GM19240 (cell line): Measurements from ENCODE around the gene FAM13A.

Experiments
- DNase-seq: peaks from one replicate; pipeline ENCODE4 v3.0.0; 2011; ENCODE audit warnings: low spot score; ENCODE audit not compliant: insufficient read length

FAM13A gene

DNA sequence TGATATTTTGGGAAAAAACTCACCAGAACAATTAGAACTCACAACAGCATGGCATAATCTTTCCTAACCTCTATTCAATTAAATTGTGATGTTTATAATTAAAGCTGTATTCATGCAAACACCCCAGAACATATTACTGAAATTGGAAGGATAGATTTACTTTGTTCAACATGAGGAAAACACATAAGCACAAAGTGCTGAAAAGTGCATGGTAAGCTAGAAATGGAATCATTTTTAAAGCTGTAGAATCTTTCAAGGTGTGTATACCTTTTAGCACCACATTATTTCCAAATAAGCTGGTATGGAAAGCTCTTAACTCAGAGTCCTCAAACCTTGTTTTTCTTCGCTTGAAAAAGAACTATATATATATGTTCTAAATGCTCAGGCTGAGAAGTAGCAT, 268.6 kb downstream of the FAM13A start:
- no peak for DNase-seq

DNA sequence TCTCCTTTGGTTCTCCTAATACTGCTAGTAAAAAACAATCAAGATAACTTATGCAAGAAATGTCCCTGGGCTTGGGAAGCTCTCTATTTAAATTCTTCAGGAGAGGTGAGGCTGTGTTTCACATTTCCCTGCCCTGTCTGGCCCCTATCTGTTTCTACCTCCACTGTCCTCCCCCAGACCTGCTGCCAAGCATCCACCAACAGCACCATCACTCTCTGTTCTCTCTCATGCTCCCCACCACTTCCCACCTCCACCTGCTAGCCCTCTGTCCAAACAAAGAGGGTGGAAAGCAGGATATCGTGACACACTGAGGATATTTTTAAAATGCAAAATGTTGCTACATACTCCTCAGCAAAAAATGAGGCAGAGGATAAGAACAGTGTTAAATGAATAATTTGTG, 271.0 kb downstream of the FAM13A start:
- DNase-seq: no peak

DNA sequence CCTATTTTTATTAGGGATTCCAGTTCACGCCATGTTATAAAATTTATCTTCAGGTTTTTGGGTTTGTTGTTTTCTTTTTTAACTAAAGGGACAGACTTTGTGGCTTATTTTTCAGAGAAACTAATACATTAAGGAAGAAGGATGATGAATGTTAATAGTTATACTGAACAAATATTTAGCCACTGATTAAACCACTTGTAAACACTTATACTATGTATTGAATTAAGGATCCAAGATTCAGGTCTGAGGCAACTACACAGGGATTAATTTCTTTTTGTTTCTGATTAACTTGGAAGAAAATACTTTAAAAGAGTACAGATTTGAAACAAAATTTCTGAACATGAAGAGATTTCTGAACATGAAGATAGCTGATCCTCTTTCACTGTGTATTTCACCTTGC, 276.6 kb downstream of the FAM13A start:
- no peak for DNase-seq

DNA sequence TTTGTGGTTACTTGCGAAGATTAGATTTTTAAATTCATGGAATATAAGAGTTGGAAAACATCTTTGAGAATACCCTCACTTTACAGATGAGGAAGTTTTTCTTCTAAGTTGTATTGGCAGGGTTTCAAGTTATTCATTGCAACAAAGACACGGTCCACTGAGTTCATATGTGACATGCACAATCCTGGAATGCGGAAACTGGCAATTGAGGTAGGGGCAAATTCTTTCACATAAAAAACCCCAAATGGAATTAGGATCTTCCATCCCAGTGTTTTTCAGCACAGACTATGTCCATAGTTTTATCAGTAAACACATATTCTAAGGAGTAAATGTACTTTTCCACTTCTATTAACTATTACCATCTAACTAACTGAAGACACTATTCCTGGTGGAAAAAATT, 277.6 kb downstream of the FAM13A start:
- DNase-seq: no peak

DNA sequence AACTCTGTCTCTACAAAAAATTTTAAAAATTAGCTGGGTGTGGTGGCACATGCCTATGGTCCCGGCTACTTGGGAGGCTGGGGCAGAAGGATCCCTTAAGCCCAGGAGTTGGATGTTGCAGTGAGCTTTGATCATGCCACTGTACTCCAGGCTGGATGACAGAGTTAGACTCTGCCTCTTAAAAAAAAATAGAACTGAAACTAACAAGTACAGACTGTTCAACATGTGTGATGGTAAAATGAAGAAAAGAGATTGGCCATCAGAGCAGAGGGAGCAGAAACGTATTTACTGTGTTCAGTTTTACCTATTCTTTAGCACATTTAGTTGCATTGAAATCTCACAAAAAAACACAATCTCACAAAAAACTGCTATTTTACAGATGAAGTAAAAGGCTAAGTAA, 281.5 kb downstream of the FAM13A start:
- no peak for DNase-seq

DNA sequence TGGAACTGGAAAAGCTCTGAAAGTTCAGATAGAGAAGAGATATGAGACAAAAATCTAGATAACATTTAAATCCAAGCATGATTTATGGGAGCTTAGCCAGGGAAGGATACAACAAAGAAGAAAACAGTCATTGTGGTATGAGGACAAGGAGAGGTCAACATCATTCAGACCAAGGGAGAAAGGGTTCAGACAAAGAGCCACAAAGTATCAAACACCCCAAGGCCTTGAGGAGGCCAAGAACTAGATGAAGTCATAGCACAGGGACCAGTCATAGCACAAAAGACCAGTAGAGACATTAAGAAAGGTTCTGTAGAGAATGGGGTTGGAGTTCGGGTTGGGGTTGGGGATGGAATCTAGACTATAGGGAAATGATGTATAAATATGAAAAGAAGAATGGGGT, 282.0 kb downstream of the FAM13A start:
- no peak for DNase-seq

DNA sequence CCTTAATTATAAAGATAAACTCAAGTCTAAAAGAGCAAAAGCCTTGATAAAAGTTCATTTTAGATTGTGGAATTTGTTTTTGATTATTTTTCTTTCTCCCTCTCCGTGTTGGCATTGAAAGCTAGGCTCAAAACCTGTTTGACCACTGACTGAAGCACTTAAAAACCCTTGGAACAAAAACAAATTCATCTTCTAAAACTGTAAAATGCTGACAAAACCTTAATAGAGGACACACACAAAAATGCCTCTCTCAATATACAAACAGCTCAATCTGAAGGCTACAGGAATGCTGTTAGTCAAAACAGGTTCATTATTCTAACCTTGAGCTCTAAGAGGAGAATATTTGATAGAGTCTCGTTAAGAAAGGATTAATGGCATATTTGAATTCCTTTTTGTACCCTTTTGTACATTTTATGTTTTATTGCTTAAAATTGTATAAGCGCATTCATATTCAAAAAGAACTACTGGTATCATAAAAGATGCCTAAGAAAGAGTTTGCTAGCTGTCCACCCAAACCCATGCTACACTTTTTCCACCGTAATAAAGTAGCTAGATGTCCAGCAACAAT, 285.0 kb downstream of the FAM13A start:
- DNase-seq: no peak

DNA sequence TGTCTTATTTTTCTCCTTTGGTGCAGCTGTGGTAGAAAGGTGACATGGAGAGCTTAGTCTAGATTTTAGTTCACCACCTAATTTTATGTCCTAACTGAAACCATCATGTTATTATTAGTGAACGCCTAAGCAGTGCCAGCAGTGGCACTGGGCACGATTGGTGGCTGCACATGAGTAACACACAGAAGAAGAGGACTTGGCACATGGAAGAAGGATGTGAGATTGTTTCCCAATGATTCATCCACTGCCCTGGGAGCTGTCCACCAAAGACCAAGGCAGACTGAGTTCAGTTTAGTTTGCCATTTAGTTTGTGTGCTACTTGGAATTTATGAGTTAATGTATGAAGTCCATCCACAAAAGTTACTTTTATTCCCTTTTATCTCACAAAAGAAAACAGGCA, 291.3 kb downstream of the FAM13A start:
- DNase-seq: no peak

DNA sequence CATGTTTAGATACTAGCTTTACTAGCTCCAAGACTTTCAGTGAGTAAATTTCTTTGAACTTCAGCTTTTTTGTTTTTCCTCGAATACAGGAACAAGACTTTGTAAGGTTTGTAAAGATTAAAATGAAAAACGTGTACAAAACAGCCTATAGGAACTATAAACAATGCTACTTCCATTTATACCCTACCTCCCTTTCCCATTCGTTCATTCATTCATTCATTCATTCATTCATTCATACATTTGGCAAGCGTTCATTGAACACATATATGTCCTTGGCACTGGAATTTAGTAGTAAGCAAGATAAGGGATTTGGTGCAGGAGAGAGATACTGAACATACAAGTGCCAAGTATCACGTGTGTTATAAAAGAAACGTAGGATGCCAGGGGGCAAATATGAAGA, 293.9 kb downstream of the FAM13A start:
- no peak for DNase-seq

DNA sequence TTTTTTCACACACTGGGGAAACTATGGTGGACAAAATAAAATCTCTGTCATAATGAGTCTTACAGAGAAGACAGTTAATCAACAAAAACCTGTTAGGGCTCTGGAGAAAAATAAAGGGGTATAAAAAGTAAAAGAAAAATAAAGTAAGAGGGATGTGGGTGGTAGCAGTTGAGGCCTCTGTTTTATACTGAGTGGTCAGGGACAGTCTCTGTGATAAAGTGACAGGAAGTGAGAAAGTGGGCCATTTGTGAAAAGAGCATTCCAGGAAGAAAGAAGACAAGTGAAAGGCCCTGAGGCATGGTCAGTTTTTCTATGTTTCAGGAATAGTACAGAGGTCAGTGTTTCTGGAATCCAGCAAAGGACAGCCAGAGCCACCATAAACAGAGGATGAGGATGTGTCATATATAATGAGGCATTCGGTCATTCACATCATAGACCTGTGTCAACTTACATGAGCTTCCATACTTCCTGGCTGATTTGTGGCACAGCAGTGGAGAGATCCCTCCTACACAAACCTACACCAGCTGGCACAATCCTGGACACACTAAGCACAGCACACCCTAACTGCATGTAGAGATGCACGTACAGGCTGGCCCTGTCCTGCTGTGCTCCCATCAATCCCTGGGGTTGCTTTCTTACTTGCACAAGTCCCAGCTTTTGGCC, 295.0 kb downstream of the FAM13A start:
- DNase-seq: no peak

DNA sequence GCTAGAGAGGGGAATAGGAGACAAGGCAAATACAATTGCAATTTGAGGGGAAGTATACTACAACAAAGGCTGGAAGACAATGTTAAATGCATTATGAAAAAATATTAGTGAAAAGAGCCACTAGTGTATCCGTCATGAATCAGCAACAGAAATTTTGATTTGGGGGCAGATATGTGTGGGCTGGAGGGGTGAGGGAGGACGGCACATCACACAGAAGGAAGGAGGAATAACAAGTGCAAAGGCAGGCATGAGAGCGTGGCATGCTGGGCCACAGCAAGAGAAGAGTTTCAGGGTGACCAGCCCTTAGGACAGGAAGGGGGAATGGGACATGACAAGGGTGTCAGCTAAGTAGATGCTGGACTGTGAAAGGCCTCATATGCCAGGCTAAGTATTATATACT, 295.6 kb downstream of the FAM13A start:
- DNase-seq: no peak

DNA sequence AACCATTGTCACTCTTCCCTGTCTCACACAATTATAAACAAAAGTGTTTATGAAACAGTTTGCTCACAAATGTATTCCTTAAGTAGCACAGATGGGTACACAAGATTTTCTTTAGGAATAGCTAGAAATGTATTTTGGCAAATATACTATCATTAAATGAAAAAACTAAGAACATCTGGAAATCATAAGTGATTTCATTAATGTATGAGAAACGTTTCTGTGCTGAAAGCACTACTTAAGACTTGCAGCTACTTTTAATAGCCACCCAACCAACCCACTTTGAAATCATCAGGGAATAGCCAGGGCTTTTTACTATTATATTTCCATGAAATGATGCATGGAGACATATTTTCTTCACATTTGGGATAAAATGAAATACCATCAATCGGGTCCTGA, 297.1 kb downstream of the FAM13A start:
- no peak for DNase-seq

DNA sequence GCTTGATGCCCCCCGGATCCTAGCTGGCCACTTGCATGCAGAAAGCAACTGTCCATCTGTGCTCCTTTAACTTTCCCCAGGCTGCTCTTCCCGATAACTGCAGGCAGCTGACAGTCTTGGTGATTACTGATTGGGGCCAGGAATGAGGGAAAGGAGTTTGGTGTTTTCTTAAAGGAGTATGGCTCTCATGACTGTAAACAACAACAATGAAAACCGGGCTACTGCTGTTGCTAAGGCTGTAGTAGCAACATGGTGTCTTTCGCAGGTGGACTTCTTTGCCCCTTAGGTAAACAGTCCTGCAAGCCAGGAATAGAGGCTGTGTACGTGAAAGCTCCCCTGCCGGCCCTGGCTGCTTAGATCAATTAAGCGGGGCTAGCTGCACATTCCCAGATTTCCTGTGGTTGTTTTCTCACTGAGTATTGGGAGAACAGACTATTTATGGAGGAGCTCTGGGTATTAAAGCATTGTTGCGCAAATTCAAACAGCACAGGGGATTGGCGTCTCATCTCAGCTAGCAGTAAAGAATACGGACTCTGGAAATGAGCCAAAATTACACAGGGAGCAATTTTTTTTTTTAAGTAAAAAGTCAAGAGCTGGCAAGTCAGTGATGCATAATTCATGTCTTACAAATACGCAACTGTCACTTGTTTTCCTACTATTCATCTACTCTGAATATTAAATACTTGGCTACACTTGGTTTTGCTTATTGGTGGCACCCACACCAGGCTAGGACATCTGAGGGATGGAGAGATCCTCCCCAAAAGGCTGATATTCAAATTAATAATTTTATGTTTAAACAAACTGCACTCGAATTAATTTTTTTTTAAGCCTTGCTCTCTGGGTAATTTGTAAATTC, 297.7 kb downstream of the FAM13A start:
- no peak for DNase-seq

DNA sequence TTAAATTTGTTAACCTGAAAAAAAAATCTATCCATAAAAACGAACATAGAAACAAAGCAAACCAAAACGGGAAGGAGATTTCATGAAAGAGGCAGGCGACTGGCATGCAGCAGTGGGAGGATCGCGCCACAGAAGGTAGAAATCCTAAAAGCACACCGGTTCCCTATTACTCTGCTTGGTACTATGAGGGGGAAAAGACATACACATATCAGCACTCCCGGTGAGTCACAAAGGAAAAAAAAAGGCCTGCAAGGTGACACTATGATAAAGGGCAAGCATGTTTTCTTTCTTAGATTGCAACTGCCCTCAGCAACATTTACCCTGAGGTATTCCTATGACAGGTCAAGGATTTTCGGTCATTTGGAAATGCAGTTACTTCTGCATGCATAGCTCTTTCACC, 298.7 kb downstream of the FAM13A start:
- no peak for DNase-seq

DNA sequence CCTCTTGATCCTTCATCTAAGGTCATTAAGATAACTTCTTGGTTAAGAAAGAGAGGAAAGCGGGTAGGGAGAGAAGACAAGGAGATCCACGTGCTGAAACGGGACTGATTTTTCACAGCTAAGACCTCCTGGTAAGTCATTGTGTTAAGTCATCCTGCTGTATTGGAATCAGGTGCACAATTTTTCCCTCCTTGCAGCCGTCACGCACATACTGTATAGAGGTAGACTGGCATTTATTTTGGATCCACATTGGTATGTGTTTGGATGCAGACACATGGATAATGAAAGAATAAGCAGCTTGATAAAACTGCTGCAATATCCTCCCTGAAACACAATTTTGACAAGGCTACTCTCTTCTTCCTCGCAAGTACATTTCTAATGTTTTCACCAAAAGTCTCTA, 299.2 kb downstream of the FAM13A start:
- DNase-seq: no peak

DNA sequence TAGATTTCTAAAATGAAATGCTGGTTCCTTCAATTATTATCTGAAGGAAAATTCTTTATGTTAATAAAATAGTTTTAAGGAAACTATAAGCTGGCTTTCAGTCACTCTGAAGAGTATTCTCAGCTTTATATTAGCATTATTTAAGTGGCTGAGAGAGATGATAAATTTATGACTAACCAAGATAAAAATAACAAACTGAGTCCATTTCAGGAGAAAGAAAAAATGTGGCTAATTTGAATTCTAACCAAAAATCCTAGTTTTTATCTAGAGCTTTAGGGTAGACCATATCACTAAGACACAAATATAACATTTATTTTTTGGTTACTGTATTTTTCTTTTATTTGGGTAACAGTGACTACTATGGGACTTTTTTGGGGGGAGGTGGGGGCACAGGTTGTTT, 299.9 kb downstream of the FAM13A start:
- no peak for DNase-seq

DNA sequence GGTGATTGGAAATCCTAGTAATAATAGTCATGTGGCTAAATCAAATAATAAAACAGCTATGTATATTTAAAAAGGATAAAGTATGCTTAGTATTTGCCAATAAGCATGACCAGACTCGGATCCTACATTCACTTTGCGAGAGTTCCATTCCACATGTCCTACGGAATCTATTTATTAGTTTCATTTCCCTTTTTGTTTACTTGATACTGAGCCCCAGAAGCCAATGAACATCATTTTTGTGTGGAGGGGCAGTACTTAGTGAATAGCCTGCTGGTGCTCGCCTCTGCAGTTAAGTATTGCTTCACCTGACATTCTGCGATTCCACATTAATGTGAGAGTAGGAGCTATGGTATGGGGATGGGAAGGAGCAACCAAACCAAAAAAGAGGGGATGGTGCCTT, 300.8 kb downstream of the FAM13A start:
- DNase-seq: no peak

DNA sequence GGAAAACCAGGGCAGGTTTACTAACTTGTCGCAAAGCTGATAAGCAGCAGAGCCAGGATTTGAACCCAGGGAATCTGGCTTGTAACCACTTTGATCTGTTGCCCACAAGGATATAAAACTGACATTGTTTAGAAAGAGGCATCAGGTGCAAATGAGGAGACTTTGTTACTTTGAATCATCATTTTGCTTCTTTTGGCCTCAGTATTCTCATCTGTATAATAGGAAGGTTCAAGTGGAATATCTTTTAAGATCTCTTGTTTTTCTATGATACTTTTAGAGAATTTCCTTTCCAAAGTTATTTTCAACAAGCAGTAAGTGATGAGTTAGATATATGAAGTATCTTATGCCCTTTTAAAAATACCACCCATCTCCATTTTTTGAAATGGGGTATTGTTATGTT, 301.5 kb downstream of the FAM13A start:
- no peak for DNase-seq

DNA sequence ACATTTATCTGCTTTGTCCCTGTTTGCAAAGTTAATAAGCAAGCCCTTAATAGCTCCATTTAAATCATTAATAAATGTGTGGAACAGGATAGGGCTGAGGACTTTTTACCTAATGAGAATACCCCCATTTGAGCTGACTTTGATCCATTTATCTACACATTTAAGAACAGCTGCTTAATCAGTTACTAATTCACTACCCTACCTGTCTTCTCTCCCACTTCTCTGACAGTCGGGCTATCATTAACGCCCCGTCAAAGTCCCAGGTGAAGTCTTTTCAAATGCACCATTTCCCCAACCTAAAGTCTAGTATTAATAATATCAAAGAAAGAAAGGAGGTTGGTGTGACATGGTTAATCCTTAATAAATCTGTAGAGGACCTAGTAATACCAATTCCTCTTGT, 302.2 kb downstream of the FAM13A start:
- DNase-seq: no peak

DNA sequence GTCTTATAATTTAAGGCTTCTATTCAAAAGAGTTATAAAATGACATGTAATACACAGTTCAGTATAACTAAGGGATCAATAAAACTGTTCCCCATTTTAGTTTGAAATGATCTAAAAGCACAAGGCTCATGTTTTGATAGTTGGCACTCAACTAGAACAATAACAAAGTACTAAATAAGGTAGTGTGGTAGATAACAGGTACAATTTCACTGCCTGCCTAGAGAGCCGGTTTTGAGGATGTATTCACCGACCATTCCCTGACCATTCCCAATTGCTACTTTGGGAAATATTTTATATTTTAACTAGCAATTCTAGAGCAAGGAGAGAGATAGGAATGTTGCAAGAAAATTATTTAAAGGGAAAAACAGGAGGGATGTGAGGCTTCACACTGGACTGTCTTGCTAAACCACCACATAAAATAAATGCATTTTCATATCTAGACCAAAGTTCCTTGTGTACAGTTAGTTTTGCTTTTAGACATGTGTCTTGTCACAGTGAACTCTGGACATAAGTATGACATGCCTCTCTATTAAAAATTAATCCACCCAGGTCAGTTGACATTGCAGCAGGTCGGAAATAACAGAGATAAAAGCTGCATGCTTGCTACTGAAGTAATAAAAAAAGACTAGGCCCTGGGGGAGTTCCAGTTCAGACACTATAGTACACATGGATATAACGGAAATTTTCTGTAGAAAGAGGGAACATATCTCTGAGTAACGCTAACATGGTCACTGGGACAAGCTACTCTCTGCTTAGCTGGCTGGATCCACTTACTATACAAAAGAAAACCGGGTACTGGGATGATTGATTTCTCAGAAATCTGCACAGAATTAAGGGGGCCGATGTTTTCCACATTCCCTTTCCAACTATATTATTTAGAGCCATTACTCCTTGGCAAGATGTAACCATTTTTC, 303.1 kb downstream of the FAM13A start:
- no peak for DNase-seq

DNA sequence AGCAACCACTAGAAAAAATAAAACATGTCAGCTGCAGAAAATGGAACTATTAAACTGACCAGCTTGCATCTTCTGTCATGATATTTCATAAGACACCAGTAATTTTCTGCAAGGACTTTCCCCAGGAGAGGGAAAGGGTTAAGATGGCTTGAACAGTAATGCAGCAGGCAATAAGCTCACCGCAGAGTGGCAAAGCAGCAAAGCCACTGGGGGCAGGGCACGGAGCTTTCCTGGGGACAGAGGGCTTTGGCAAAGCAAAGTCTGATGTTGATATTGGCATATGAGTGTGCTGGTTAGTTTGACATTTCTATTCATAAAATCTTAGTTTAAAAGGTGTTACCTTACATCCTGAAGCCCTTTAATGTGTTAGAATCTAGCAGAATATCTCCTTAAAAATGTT, 304.2 kb downstream of the FAM13A start:
- DNase-seq: no peak

DNA sequence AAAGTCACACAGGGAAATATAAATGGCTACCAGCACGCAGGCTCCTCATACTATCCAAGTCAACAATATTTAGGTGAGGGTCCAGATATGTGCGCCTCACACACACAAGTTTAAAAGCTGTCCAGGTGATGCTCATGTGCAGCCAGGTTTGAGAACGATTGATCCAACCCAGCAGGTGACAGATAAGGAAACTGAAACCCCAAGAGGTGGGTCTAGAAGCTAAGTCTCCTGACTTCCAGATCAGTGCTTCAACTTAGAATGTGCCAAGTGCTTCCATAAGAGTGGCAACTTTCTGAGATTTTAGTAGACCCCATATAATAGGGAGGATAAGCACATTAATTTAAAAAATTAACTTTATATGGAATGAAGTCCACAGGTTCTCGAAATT, 304.9 kb downstream of the FAM13A start:
- DNase-seq: no peak
